ENCODE measurements around the gene MAP6.

DNA sequence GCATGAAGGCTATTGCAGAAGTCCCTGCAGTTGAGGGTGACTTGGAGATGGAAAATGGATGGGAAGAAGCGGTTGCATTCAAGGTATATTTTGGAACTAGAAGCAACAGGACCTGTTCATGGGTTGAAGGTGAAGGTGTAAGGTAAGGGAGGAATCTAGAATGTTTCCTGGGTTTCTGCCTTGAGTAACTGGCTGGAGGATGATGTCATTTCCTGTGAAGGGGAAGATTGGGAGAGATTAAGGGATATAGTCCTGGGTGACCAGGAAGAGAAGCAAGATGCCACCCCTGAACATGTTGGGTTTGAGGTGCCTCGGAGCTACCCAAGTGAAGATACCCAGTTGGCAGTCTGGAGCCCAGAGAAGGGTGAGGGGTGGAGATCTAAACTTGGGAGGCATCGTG lies 36.7 kb upstream of the MAP6 start:
- TF ChIP-seq POLR2A (IDR thresholded peaks at IDR 0.05; ENCODE audit: low read depth, low read length) (no peak), TAF1 (IDR thresholded peaks at IDR 0.05; ENCODE audit: low read depth, low read length) (no peak), POLR2AphosphoS5 (IDR thresholded peaks at IDR 0.05; ENCODE audit: low read depth, low read length) (no peak)

Measured in GM12891 (cell line).